Mesenchymal stem cell (in vitro differentiated cells and primary cell): ENCODE data around the gene ANKUB1.

Experiments used
- DNase-seq: peaks from one replicate; pipeline ENCODE4 v3.0.0-alpha.2; 2013
- H2AFZ ChIP-seq: one replicate; pipeline ENCODE4 v1.6.1; 2013; ENCODE audit warnings: low read depth, mild to moderate bottlenecking, control low read depth, inconsistent platforms, low read length, moderate library complexity
- H2AK5ac ChIP-seq: 2 replicates; pipeline ENCODE4 v1.6.1; 2013; ENCODE audit warnings: low read length, moderate library complexity, mild to moderate bottlenecking, inconsistent platforms; ENCODE audit not compliant: severe bottlenecking
- H2BK120ac ChIP-seq: one replicate; pipeline ENCODE4 v1.6.1; 2013; ENCODE audit warnings: low read depth, mild to moderate bottlenecking, inconsistent platforms, low read length, moderate library complexity
- H2BK12ac ChIP-seq, 2 experiments: one replicate each; pipeline ENCODE4 v1.6.1; 2013; ENCODE audit warnings: inconsistent platforms in 2 of 2, low read length in 2 of 2, mild to moderate bottlenecking in 2 of 2, moderate library complexity in 2 of 2, control low read depth in 1 of 2
- H2BK15ac ChIP-seq: one replicate; pipeline ENCODE4 v1.6.1; 2013; ENCODE audit warnings: mild to moderate bottlenecking, low read depth, inconsistent platforms; ENCODE audit not compliant: poor library complexity, severe bottlenecking
- H2BK5ac ChIP-seq: 2 replicates; pipeline ENCODE4 v1.6.1; 2013; ENCODE audit warnings: low read depth, mild to moderate bottlenecking, low read length, control low read depth, inconsistent platforms; ENCODE audit not compliant: poor library complexity, severe bottlenecking
- H3K14ac ChIP-seq, 2 experiments: one replicate each; pipeline ENCODE4 v1.6.1; 2013; ENCODE audit warnings: inconsistent platforms in 2 of 2, low read length in 2 of 2, control low read depth in 1 of 2, mild to moderate bottlenecking in 1 of 2, moderate library complexity in 1 of 2
- H3K18ac ChIP-seq, 2 experiments: one replicate each; pipeline ENCODE4 v1.6.1; 2013; ENCODE audit warnings: inconsistent platforms in 2 of 2, low read length in 2 of 2, control low read depth in 1 of 2, low read depth in 1 of 2, mild to moderate bottlenecking in 1 of 2
- H3K23ac ChIP-seq, 2 experiments: one replicate each; pipeline ENCODE4 v1.6.1; 2013; ENCODE audit warnings: inconsistent platforms in 2 of 2, low read length in 2 of 2, mild to moderate bottlenecking in 2 of 2, moderate library complexity in 2 of 2, control low read depth in 1 of 2
- H3K27ac ChIP-seq: 2 replicates; pipeline ENCODE4 v1.5.1; 2013; ENCODE audit warnings: mild to moderate bottlenecking, moderate library complexity, low read length, control low read depth, inconsistent platforms; ENCODE audit not compliant: poor library complexity, severe bottlenecking
- H3K27me3 ChIP-seq, 2 experiments: 2 replicates each; pipeline versions ENCODE4 v1.6.1 to v1.7.0; 2013; ENCODE audit warnings: low read length in 2 of 2, mild to moderate bottlenecking in 2 of 2, moderate library complexity in 2 of 2, control low read depth in 1 of 2, inconsistent platforms in 1 of 2; ENCODE audit not compliant: control insufficient read depth in 1 of 2, insufficient read depth in 1 of 2
- H3K36me3 ChIP-seq, 2 experiments: 2 replicates each; pipeline versions ENCODE4 v1.6.1 to v1.7.0; 2013; ENCODE audit warnings: low read length in 2 of 2, control low read depth in 1 of 2, inconsistent platforms in 1 of 2, low read depth in 1 of 2, mild to moderate bottlenecking in 1 of 2; ENCODE audit not compliant: insufficient read depth in 2 of 2, control insufficient read depth in 1 of 2
- H3K4ac ChIP-seq, 2 experiments: one replicate each; pipeline ENCODE4 v1.6.1; 2013; ENCODE audit warnings: inconsistent platforms in 2 of 2, low read length in 2 of 2, mild to moderate bottlenecking in 2 of 2, moderate library complexity in 2 of 2, control low read depth in 1 of 2, low read depth in 1 of 2
- H3K4me1 ChIP-seq: 2 replicates; pipeline ENCODE4 v1.6.1; 2013; ENCODE audit warnings: low read depth, low read length, control low read depth; ENCODE audit not compliant: control insufficient read depth, insufficient read depth
- H3K4me2 ChIP-seq: 2 replicates; pipeline ENCODE4 v1.6.1; 2013; ENCODE audit warnings: low read length, mild to moderate bottlenecking, inconsistent platforms; ENCODE audit not compliant: poor library complexity, severe bottlenecking
- H3K4me3 ChIP-seq, 2 experiments: 2 replicates each; pipeline versions ENCODE4 v1.5.1 to v1.7.0; 2013; ENCODE audit warnings: low read length in 2 of 2, mild to moderate bottlenecking in 2 of 2, control low read depth in 1 of 2, low read depth in 1 of 2; ENCODE audit not compliant: insufficient read depth in 1 of 2
- H3K79me1 ChIP-seq: replicated peaks from 2 replicates; pipeline ENCODE4 v1.6.1; 2013; ENCODE audit warnings: mild to moderate bottlenecking, control low read depth, low read length, inconsistent platforms; ENCODE audit not compliant: poor library complexity, severe bottlenecking
- H3K9ac ChIP-seq: 2 replicates; pipeline ENCODE4 v1.7.0; 2013; ENCODE audit warnings: mild to moderate bottlenecking, low read length, moderate library complexity
- H3K9me3 ChIP-seq: 2 replicates; pipeline ENCODE4 v1.7.0; 2013; ENCODE audit warnings: mild to moderate bottlenecking, low read length; ENCODE audit not compliant: control insufficient read depth
- H4K8ac ChIP-seq: one replicate; pipeline ENCODE4 v1.6.1; 2013; ENCODE audit warnings: inconsistent platforms, mild to moderate bottlenecking, low read length, moderate library complexity
- H4K91ac ChIP-seq: one replicate; pipeline ENCODE4 v1.6.1; 2013; ENCODE audit warnings: mild to moderate bottlenecking, low read length, inconsistent platforms
- WGBS: methylation state at CpG from one replicate; pipeline ENCODE4 v1.1.7; 2013; ENCODE audit warnings: mixed read lengths; 5-methylcytosine and 5-hydroxymethylcytosine counted together

The ANKUB1 gene

GRCh38 chr3:149717391-149718056 lies 74.8 kb downstream of the ANKUB1 start:
- no peak overlapping the region for H3K14ac ChIP-seq
- H3K79me1 ChIP-seq, result peaks cover 3% of the 10 kb centered on the region
- H2BK15ac ChIP-seq, result no peak overlapping the region
- H3K4me1 ChIP-seq, result no peaks in the 10 kb centered on the region
- no peak overlapping the region for H4K8ac ChIP-seq
- H2BK5ac ChIP-seq, result no peak overlapping the region
- H3K36me3 ChIP-seq, result no peaks in the 10 kb centered on the region
- H3K4ac ChIP-seq, result no peak overlapping the region
- H4K91ac ChIP-seq, result no peak overlapping the region
- peaks cover 16% of the 10 kb centered on the region for H3K9me3 ChIP-seq
- H2AK5ac ChIP-seq, result no peak overlapping the region
- H2AFZ ChIP-seq, result no peak overlapping the region
- no peak overlapping the region for H3K4me2 ChIP-seq
- peak overlapping the region; percentile 47 for H3K9ac ChIP-seq
- H3K4me3 ChIP-seq, result no peak overlapping the region
- no peak overlapping the region for H2BK12ac ChIP-seq
- H3K27ac ChIP-seq, result no peak overlapping the region
- H3K18ac ChIP-seq, result no peak overlapping the region
- no peak overlapping the region for H3K23ac ChIP-seq
- no peaks in the 10 kb centered on the region for H3K27me3 ChIP-seq
- 45% methylated on average over 2 of the region's 2 CpGs for WGBS
- peak; percentile 80 for DNase-seq
- no peak overlapping the region for H2BK120ac ChIP-seq

DNA sequence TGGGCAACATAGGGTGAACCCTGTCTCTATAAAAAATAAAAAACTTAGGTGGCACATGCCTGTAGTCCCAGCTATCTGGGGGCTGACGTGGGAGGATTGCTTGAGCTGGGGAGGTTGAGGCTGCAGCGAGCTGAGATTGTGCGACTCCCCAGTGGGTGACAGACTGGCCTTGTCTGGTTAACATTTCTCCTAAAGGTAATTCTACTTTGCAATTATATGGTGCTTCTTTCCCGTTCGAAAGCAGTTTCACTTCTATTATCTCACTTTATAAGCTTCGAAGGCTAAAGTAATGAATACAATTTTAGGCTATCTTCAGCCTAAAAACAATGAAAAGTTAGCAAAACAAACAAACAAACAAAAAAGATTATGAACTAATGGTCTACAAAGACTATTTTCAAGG lies 75.4 kb downstream of the ANKUB1 start:
- no peak overlapping the region for H4K8ac ChIP-seq
- no peak overlapping the region for H2BK120ac ChIP-seq
- H3K18ac ChIP-seq, result peak overlapping the region in 1 of 2 experiments; percentile 42
- H3K14ac ChIP-seq, result no peak overlapping the region
- no peak overlapping the region for H3K23ac ChIP-seq
- no peaks in the 10 kb centered on the region for H3K4me1 ChIP-seq
- no peaks in the 10 kb centered on the region for H3K27me3 ChIP-seq
- H3K4me3 ChIP-seq, result no peak overlapping the region
- H2AFZ ChIP-seq, result no peak overlapping the region
- DNase-seq, result no peak
- no peaks in the 10 kb centered on the region for H3K36me3 ChIP-seq
- H2BK5ac ChIP-seq, result no peak overlapping the region
- H2BK12ac ChIP-seq, result no peak overlapping the region
- no peak overlapping the region for H3K27ac ChIP-seq
- H4K91ac ChIP-seq, result no peak overlapping the region
- H3K4ac ChIP-seq, result no peak overlapping the region
- no peak overlapping the region for H2BK15ac ChIP-seq
- H3K79me1 ChIP-seq, result peaks cover 3% of the 10 kb centered on the region
- peaks cover 16% of the 10 kb centered on the region for H3K9me3 ChIP-seq
- WGBS, result 85% methylated on average over 4 of the region's 6 CpGs
- peak overlapping the region; percentile 74 for H2AK5ac ChIP-seq
- H3K4me2 ChIP-seq, result no peak overlapping the region
- H3K9ac ChIP-seq, result peak overlapping the region; percentile 47

- Histone ChIP-seq H4K91ac (no peak overlapping the region), H3K79me1 (peaks cover 3% of the 10 kb centered on the region), H3K9ac (no peak overlapping the region), H3K36me3 (no peaks in the 10 kb centered on the region), H3K27ac (no peak overlapping the region), H3K27me3 (no peaks in the 10 kb centered on the region), H3K14ac (no peak overlapping the region), H2BK120ac (no peak overlapping the region), H3K9me3 (peaks cover 4% of the 10 kb centered on the region), H3K4me3 (no peak overlapping the region), H2BK5ac (no peak overlapping the region), H3K18ac (no peak overlapping the region), H3K4me1 (no peaks in the 10 kb centered on the region), H3K23ac (no peak overlapping the region), H3K4me2 (no peak overlapping the region), H2AFZ (no peak overlapping the region), H2BK12ac (no peak overlapping the region), H2BK15ac (no peak overlapping the region), H4K8ac (no peak overlapping the region), H3K4ac (peak overlapping the region in 1 of 2 experiments; percentile 43), H2AK5ac (no peak overlapping the region)
- WGBS, result 97% methylated on average over 13 of the region's 13 CpGs
- DNase-seq, result no peak
Observed at GRCh38 chr3:149715247-149715646, 77.1 kb downstream of the ANKUB1 start.

DNA sequence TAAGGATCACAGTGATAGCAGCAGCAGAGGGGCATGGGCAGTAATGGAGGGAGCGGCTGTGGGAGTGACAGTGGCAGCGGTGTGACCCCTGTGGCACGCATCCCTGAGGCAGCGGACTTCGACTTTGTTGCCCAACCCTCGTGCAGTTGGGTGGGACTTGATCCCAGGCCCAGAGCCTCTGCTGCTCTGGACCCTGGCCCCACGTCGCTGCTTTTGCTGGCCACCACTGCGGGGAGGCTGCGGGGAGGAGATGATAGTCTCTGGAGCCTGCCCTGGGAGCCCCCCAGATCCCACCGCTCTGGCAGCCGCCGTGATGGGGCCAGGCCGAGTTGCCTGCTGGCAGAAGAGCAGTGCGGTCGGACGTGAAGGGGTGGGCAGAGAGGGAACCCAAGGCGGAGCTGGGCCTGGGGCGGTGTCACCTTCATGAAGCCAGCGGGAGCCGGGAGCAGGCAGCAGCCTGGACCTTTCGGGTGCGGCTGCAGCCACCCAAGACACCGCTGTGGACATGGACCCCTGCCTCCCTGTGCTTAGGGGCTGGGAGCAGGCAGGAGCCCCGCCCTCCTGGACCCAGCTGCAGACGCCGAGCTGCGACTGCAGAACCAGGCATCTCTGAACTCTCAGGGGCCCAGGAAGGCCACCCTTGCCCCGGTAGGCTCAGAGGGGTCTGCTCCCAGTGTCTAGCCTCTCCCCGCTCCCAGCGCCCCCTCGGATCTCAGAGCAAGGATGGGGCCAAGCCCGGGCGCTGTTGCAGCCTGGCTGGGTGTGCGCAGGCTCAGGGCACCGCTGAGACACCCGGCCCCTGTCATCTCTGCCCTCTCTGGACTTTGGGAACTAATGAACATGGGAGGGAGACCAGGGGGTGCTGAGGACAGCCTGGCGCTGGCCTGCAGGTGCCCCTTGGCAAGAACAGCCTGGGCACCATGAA lies 78.4 kb downstream of the ANKUB1 start:
- no peak overlapping the region for H3K4me2 ChIP-seq
- H3K9me3 ChIP-seq, result no peaks in the 10 kb centered on the region
- no peak overlapping the region for H2BK120ac ChIP-seq
- H3K79me1 ChIP-seq, result peaks cover 3% of the 10 kb centered on the region
- no peak overlapping the region for H3K18ac ChIP-seq
- no peak overlapping the region for H2BK12ac ChIP-seq
- H3K14ac ChIP-seq, result no peak overlapping the region
- H3K4me3 ChIP-seq, result no peak overlapping the region
- H2BK15ac ChIP-seq, result no peak overlapping the region
- no peak overlapping the region for H3K23ac ChIP-seq
- no peak overlapping the region for H2AK5ac ChIP-seq
- H4K91ac ChIP-seq, result peak overlapping the region; percentile 22
- DNase-seq, result no peak
- no peaks in the 10 kb centered on the region for H3K4me1 ChIP-seq
- no peak overlapping the region for H4K8ac ChIP-seq
- no peak overlapping the region for H3K9ac ChIP-seq
- no peaks in the 10 kb centered on the region for H3K27me3 ChIP-seq
- 95% methylated on average over 38 of the region's 38 CpGs for WGBS
- H3K27ac ChIP-seq, result no peak overlapping the region
- H2AFZ ChIP-seq, result no peak overlapping the region
- H3K36me3 ChIP-seq, result no peaks in the 10 kb centered on the region
- no peak overlapping the region for H2BK5ac ChIP-seq
- no peak overlapping the region for H3K4ac ChIP-seq
